ENCODE results near the gene WNT1. TPM values are rescaled to one million over a fixed set of nuclear protein-coding genes. Genes with fewer than 3 reads are reported as not detected.

WNT1 gene
- total RNA-seq, 1 donor from 2014 or later, result not detected

GRCh38 chr12:48980953-48981756 lies 3.0 kb downstream of the WNT1 start:
- DNase-seq (ENCODE audit: low read depth), result no peak

DNA sequence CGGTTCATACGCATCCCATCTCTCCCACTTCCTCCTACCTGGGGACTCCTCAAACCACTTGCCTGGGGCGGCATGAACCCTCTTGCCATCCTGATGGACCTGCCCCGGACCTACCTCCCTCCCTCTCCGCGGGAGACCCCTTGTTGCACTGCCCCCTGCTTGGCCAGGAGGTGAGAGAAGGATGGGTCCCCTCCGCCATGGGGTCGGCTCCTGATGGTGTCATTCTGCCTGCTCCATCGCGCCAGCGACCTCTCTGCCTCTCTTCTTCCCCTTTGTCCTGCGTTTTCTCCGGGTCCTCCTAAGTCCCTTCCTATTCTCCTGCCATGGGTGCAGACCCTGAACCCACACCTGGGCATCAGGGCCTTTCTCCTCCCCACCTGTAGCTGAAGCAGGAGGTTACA lies 3.6 kb downstream of the WNT1 start:
- no peak for DNase-seq (ENCODE audit: low read depth)

DNA sequence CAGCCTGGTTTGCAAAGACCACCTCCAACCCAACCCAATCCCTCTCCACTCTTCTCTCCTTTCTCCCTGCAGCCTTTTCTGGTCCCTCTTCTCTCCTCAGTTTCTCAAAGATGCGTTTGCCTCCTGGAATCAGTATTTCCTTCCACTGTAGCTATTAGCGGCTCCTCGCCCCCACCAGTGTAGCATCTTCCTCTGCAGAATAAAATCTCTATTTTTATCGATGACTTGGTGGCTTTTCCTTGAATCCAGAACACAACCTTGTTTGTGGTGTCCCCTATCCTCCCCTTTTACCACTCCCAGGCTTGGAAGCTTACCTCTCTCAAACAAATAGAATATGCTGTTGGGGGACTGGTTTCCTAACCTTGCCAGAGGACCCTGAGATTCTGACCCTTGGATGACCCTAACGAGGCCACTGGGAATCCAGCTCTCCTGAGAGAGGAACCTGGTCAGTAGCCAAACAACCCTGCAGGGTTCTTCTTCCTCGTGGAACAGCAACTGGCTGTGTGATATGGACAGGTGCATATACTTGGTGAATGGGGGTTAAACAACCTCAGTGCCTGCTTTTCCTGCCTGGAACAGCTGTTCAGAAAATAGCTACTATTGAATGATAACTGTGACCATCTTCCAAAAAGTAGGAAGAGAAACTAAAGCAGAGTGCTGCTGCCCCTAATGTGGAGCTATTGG lies 4.4 kb downstream of the WNT1 start:
- no peak for DNase-seq (ENCODE audit: low read depth)

- no peak for DNase-seq (ENCODE audit: low read depth)
These were observed 7.4 kb downstream of the WNT1 start for GRCh38 chr12:48985475-48985897.

GRCh38 chr12:48985901-48986300 lies 7.8 kb downstream of the WNT1 start:
- DNase-seq (ENCODE audit: low read depth), result no peak

GRCh38 chr12:48986720-48987291 lies 8.7 kb downstream of the WNT1 start:
- no peak for DNase-seq (ENCODE audit: low read depth)

DNA sequence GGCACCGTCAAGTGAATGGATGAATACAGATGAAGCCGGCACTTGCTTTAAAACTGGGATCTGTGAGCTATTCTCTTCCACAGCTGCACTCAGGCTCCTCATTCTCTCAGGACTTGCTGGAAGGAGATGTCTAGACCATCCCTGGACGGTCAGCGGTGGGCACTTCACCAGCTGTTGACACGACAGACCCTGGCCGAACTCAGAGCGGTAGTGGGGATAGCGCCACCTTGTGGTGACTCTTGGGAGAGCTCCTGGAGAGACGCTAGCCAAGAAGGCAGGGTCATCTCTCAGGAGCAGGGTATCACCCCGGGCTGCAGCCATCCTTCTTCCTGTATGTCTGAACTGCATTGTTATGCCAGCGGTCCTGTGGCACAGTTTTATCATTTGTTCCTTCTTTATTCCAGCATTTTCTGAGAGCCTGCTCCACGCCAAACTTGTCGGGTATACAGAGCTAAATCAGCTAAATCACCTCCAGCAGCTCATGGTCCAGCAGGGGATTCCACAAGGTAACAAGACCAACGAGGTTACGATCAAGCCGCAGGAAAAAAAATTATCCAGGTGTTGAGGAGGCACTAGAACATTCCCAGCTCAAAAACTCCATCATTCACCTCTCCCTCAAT lies 10.0 kb downstream of the WNT1 start:
- DNase-seq (ENCODE audit: low read depth), result no peak

DNA sequence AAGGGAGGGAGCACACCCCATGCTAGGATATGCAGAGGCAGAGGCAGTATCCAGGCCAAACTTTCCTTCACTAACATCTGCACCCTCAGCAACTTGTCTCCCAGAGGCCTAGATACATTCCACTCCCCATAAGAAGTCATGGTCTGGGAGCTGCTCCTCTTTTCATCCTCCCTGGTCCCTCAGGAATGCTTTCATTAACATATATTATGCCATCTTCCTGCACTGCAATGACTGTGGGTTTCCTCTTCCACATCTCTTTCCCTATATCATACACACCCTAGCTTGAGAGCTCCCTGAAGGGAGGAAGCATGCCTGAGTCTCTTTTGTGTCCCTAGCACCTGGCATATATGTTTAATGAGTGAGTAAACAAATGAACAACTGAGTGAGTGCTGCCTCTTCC lies 12.4 kb downstream of the WNT1 start:
- no peak for DNase-seq (ENCODE audit: low read depth)

DNA sequence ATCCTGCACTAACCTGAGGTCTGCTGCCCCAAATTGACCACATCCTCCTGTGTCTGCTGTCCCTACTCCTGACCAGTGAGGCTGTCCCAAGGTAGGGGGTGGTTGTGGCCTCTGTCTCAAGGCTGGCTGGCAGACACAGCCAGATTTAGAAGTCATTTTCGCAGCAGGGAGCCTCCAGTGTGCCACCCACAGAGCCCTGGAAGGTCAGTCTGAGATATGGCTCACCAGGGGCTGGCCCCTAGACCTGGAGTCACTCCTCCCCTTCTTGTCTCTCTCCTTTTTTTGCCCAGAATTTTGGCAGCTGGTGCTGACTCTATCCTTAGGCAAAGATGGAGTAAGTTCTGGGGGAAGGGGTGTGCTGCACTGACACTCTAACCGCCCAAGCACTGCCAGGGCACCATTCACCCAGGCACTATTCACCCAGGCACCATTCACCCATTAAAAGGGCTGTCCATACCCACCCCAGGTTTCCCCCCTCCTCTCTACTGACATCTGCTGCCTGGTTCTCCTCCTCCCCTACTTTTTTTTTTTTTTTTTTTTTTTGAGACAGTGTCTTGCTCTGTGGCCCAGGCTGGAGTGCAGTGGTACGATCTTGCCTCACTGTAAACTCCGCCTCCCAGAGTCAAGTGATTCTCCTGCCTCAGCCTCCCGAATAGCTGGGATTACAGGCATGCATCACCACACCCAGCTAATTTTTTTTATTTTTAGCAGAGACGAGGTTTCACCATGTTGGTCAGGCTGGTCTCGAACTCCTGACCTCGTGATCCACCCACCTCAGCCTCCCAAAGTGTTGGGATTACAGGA lies 13.3 kb downstream of the WNT1 start:
- DNase-seq (ENCODE audit: low read depth), result no peak

GRCh38 chr12:48993787-48994186 lies 15.7 kb downstream of the WNT1 start:
- no peak for DNase-seq (ENCODE audit: low read depth)

DNA sequence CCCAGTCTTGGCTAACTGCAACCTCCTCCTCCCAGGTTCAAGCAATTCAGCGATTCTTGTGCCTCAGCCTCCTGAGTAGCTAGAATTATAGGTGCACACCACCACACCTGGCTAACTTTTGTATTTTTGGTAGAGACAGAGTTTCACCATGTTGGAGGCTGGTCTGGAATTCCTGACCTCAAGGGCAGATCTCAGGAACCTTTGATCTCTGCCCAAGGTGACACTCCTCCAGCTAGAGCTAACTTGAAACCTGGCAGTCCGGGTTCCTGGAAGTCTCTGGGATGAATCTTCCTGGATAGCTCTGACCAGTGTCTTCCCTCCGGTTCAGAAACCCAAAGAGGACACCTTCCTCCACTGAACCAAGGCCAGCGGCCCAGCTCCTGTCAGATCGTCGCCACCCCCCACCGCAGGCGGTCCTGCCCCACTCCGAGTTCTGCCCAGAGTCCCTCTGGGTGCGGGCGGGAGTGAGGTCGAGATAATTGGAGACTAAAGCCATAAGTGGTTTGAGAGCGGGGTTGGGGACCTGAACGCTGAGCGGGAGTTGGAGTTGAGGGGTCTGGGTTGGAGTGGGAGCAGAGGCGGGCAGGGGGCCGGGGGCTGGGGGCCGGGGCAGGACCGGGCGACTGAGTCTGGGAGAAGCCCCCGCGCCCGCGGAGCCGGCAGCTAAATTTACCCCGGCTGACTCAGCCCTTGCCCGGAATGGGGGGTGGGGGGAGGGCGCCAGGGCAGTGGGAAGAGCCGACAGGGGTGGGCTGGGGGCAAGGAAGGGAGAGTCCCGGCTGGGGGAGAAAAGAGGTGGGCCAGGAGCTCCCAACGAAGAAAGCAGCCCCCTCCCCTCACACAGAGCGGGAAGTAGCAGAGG lies 16.3 kb downstream of the WNT1 start:
- DNase-seq (ENCODE audit: low read depth), result no peak

DNA sequence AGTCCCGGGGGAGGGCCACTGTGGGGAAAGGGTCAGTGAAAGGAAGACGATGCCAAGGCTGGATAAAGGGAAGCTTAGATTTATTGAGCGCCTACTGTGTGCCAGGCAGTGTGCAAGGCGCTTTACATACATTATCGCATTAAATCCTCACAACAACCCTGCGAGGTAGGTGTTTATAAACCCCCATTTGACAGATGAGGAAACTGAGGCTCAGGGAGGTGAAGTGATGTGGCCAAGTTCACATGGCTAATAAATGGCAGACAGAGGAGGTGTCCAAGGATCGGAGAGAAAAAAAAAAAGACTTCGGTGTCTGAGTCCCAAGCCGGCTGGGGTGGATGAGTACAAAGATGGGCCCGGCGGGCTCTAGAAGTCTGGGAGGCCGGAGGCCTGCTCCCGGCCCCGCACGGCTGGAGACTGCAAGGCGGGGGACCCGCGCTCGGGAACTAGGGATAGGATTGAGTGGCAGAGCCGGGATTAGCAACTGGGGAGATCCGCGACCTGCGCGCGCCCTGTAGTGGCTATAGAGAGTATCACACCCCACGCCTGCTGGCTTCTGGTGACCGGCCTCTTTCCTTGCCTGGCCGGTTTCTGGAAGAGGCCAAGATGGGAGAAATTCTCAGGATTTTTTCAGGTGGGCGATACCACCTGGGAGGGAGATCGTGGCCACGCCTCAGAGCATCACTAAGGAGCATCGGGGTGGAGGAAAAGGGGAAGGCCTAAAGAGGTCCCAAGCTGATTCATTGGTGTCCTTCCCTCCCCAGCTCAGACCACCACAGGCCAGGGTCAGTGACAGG lies 17.2 kb downstream of the WNT1 start:
- peak; percentile 60 for DNase-seq (ENCODE audit: low read depth)

DNA sequence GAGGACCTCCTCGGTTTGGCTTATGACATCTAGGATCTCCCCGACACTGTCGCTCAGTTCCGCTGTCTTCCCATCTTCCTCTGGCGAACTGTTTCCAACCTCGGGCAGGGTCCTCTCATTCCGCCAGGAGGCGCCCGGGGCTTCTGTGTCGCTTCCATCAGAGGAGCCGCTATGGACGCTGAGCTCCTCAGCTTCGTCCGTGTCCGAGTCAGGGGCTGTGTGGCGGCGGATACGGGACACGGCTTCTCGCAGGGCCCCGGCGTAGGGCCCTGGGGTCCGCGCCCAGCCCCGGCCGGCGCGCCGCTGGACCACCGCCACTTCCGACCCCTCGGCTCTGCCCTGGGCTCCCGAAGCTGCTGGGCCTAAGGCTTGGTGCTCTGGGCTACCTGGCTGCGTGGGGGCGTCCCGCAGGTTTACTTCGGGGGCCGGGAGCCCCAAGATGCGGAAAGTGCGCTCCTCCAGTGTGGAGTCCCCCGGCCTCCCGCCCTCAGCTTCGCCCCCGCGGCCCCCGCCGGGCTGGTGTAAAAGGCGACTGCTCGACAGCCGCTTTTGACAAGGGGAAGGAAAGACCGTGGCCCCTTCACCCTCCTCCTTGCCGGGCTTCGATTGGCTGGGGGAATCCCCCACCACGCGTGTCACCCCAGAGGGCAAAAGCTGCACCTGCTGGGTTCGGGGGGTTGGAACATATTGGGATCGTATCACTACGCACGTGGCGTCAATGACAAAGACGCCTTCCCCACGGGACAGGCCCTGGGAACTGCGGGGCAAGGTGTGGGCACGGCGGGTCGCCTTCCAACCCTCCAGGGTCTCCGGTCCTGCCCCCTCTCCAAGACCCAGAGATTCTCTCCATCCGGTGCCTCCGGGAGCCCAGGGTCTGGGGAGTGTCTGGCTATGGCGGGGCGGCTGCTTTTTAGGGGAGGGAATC lies 18.9 kb downstream of the WNT1 start:
- DNase-seq (ENCODE audit: low read depth), result peak; percentile 44

GRCh38 chr12:48997719-48998496 lies 19.8 kb downstream of the WNT1 start:
- DNase-seq (ENCODE audit: low read depth), result no peak

GRCh38 chr12:48998497-48999353 lies 20.6 kb downstream of the WNT1 start:
- no peak for DNase-seq (ENCODE audit: low read depth)

DNA sequence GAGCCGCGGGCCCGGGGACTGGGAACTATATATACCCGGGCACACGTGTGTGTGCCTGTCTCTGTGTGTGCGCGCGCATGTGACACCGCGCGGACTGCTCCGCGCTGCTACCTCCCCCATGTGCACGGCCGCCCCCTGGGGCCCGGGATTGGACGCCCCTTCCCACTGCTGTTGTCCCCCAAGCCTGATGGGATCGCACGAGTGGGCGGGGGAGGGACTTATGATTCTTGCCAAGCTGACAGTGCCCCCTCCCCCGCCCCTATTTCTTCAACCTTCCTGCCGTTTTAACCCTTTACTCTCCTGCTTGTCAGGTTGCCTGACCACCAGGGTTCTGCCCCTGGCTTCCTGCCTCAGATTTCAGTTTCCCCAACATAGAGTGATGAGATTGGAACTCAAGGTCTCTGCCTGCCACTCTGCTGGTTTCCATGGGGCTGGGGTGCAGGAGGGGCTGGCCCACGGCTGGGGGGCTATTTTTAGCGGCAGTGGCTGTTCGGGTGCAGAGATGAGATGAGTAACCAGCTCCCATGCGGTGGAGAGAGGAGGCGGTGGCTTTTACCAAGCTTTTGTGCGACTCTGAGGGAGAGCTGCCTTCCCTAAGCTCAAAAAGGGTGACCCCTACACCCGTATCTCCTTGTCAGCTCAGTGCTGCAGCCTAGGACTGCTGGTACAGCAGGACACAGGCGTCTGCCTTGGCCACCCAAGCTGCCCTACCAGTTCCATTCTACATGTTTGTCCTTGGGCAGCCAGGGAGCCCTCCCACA lies 21.4 kb downstream of the WNT1 start, which contains the start of gene DDN:
Gene DDN (minus strand): TSS at position 5 of the 761 bp plus-strand sequence. CDS start 88 bp downstream, outside the sequence.
- DNase-seq (ENCODE audit: low read depth), result no peak
